ENCODE results near the gene HSPE1. TPM values are rescaled to one million over a fixed set of nuclear protein-coding genes. Genes with fewer than 3 reads are reported as not detected.
"Not testable (repeated sequence)": the region's sequence is repeated elsewhere in the genome, so short reads cannot be mapped to it uniquely, and the experiment has no call there.

The HSPE1 gene
- total RNA-seq, 2 experiments from 2014 or later = 485 to 487 TPM

DNA sequence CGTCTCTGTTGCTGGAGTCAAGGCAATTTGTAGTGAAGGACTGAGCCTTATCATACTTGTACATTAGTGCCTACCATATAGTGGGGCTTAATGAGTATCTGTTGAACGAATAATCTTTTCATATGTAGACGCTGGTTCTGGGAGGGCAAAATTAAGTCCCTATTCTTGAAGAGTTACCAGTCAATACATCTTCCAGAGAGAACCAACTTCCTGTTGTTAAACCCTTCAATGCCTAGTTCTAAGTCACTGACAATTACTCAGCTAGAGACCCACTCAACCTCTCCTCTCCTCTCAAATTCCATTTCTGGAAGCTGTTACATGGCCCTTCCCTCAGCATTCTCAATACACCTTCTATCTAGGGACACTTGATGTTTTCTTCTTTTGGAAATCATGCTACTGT is 14.6 kb downstream of the HSPE1 start:
- H3K4me3 Mint-ChIP-seq = peak overlapping the region; percentile 97
- no peak for DNase-seq
- peaks cover 18% of the 10 kb centered on the region for H3K36me3 Mint-ChIP-seq
- peaks cover 2% of the 10 kb centered on the region for H3K9me3 Mint-ChIP-seq
- H3K27ac Mint-ChIP-seq = peak overlapping the region; percentile 92
- no peaks in the 10 kb centered on the region for H3K27me3 Mint-ChIP-seq
- peaks cover 30% of the 10 kb centered on the region for H3K4me1 Mint-ChIP-seq

DNA sequence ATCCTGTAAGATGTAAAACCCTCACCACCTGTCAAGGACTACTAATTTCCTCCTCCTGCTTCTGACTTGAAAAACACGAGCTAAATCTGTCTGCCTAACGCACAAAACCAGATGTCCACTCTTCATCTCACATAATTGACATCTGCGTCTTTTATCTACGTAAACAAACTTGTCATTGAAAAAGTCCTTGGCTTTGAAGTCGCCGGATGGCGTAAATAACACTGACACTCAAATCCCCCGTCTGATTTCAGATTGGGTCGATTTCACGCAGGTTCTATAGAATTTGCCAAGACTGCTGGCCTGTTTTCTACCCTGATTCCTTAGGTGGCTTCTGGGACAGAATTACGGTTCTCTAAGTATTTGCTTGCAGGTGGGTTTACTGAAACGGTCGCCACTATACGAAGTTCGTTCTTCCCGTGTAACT is 15.1 kb downstream of the HSPE1 start:
- no peak for DNase-seq
- Mint-ChIP-seq H3K27me3 (no peaks in the 10 kb centered on the region), H3K4me3 (peak overlapping the region; percentile 97), H3K9me3 (peaks cover 2% of the 10 kb centered on the region), H3K4me1 (peaks cover 30% of the 10 kb centered on the region), H3K27ac (peak overlapping the region; percentile 92), H3K36me3 (peaks cover 24% of the 10 kb centered on the region)

DNA sequence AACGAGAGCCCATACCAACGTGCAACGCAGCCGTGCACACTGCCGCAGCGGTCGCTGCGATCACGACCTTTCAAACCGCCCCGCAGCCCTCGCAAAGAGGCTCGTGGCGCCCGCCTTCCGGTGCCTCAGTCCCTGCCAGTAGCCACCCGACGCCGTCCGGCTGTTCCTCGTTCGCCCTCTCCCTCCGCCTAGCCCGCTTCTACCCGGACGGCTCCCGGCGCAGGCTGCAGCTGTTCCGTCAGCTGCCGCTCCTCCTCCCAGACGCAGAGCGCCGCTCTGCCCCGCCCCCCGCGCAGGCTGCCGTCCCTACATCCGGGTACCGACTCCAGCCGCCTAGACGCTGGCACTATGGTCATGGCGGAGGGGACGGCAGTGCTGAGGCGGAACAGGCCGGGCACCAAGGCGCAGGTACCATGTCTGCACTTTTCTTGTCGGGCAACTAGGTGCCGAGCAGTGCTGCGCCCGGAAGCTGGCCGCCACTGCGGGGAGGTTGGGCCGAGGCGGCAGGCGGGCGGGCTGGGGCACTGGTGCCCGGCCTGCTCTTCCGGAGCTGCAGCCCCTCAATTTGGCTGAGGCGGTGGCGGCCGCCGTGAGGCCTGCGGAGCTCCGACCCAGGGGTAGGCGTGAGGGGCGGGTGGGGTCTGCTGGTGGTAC is 15.7 kb downstream of the HSPE1 start, which contains the start of gene MOB4:
MOB4 (plus strand) TSS at position 328 of the 654 bp plus-strand sequence; CDS start at position 349, 21 bp downstream.
- peak; percentile 96 for DNase-seq
- Mint-ChIP-seq H3K36me3 (peaks cover 28% of the 10 kb centered on the region), H3K9me3 (peaks cover 4% of the 10 kb centered on the region), H3K4me3 (peak within 1 kb of the TSS; percentile 97), H3K27ac (peak within 1 kb of the TSS; percentile 92), H3K4me1 (peaks cover 30% of the 10 kb centered on the region), H3K27me3 (no peaks in the 10 kb centered on the region)

DNA sequence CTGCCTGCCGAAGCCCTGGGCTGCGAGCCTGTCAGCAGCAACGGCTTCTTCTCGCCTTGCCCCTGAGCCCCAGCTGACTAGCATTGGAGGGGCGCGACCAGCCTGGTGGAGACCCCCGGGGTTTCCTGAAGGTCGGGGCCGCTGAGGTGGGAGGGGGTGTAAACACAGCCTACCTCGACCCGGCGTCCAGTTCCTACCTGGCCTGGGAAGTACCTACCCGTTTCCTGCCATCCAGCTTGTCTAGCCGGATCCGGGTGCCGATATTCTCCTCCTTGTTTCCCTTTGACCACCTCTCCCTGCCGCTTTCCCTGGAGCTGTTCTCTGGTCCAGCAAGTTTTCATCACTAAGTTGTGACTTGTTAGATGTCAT is 16.2 kb downstream of the HSPE1 start:
- DNase-seq = no peak
- Mint-ChIP-seq H3K27me3 (no peaks in the 10 kb centered on the region), H3K9me3 (peaks cover 8% of the 10 kb centered on the region), H3K4me1 (peaks cover 27% of the 10 kb centered on the region), H3K4me3 (peak overlapping the region; percentile 97), H3K27ac (peak overlapping the region; percentile 89), H3K36me3 (peaks cover 29% of the 10 kb centered on the region)

DNA sequence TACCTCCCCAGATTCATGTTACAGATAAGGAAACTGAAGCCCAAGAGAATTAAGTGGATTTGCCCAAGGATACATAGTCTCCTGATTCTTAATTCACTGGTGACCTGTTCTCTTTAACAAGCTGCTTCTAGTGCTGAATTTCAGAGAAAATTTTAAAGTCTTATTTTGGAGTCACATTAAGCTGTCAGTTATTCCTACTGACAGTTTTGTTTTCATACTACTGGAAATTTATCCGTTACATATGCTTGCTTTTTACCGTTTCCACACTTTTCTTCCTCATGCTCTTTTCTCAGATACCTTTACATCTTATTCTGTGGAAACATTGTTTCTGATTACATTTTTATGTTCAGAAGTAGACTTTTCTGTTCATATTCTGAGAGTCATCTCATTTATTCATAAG is 17.0 kb downstream of the HSPE1 start:
- Mint-ChIP-seq H3K27ac (peak overlapping the region; percentile 89), H3K4me1 (peaks cover 28% of the 10 kb centered on the region)
- DNase-seq = no peak

DNA sequence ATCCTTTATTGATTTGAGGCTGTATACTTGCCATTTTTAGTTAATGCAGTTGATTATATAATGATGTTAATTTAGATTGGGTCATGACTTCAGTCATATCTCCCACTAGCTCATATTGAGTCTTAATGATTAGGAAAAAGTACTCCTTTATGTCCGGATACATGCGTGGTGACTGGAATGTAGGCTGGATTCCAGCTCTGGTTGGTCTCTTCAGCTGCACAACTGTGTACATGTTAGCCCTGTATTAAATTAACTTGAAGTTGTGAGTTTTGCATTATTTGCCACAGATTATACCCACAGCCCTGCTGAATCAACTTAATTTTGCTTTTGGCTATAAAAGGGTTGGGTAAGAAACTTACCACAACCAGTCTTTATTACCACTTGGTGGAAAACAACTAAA is 38.2 kb downstream of the HSPE1 start:
- Mint-ChIP-seq H3K27me3 (no peaks in the 10 kb centered on the region), H3K9me3 (peaks cover 3% of the 10 kb centered on the region), H3K27ac (no peak overlapping the region), H3K36me3 (peaks cover 51% of the 10 kb centered on the region), H3K4me1 (peaks cover 28% of the 10 kb centered on the region), H3K4me3 (no peak overlapping the region)
- no peak for DNase-seq

More for the DNA sequence above, 17.0 kb downstream of the HSPE1 start:
- peaks cover 35% of the 10 kb centered on the region for H3K36me3 Mint-ChIP-seq
- H3K4me3 Mint-ChIP-seq = peak overlapping the region; percentile 97
- H3K27me3 Mint-ChIP-seq = no peaks in the 10 kb centered on the region
- H3K9me3 Mint-ChIP-seq = peaks cover 8% of the 10 kb centered on the region

DNA sequence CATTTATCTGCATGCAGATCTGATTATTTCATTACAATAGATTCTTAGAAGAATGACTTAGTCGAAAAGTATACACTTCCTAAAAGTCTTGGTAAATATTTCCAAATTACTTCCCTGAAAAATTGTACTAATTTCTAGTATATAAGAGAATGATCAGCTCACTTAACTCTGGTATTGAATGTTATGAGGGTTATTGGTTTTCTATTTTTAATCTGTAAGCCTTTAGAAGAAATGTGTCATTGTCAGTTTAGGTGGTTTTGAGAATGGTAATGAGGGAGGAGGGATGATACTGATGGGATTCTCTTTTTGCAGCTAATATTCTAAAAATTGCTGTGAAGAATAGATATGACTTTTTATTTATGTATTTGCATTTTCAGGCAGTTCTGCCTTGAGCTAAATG is 39.6 kb downstream of the HSPE1 start:
- peaks cover 40% of the 10 kb centered on the region for H3K36me3 Mint-ChIP-seq
- no peak overlapping the region for H3K4me3 Mint-ChIP-seq
- H3K27ac Mint-ChIP-seq = no peak overlapping the region
- H3K4me1 Mint-ChIP-seq = peaks cover 18% of the 10 kb centered on the region
- no peaks in the 10 kb centered on the region for H3K9me3 Mint-ChIP-seq
- H3K27me3 Mint-ChIP-seq = no peaks in the 10 kb centered on the region
- DNase-seq = no peak

DNA sequence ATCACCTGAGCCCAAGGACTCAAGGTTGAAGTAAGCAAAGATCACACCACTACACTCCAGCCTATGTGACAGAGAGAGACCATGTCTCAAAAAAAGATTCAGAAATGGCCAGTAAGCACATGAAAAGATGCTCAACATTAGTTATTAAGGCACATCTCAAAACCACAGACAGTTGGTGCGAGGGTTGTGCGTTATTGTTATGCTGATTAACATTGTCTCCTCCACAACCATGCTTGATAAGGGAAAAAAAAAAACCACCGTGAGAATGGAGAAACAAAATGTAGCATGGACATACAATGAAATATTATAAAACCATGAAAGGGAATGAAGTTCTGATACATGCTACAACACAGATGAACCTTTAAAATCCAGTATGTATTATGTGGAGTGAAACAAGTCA is 43.0 kb downstream of the HSPE1 start:
- Mint-ChIP-seq H3K9me3 (no peaks in the 10 kb centered on the region), H3K36me3 (peaks cover 32% of the 10 kb centered on the region)

DNA sequence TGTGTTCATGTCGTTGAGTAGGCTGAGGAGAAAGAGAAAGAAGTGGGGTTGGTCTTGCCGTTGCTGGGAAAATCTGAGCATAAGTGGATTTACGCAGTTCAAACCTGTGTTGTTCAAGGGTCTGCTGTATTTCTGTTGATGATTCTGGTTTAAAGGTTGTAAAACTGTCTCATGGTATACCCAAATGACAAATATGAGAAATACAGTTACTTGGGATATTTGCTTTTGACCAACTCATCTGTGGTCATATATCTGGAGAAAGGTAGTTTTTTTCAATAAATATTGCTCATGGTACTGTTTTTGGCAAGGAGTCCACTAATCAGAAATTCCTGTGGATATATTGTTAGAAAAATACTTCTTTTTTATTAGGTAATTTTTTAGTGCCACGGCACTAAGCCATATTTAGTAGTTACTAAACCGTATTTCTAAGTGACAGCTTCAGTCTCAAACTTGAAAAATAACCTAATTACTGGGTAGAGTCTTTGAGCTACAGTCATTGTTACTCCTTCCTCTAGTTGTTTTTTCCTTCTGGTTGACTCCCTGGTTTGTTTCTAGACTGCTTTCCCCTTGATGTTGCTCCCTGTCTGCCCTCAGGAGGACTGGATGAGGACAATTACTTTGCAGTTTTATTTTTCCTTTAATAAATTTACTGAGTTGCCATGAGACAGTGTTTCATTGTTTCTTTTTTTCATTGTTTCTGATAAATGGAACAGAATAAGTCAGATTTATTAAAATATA is 47.2 kb downstream of the HSPE1 start:
- Mint-ChIP-seq H3K9me3 (no peaks in the 10 kb centered on the region), H3K27me3 (no peaks in the 10 kb centered on the region), H3K36me3 (peaks cover 17% of the 10 kb centered on the region), H3K4me3 (no peak overlapping the region), H3K27ac (no peak overlapping the region), H3K4me1 (peaks cover 1% of the 10 kb centered on the region)
- no peak for DNase-seq

More for the DNA sequence above, 43.0 kb downstream of the HSPE1 start:
- DNase-seq = no peak
- H3K4me3 Mint-ChIP-seq = no peak overlapping the region
- H3K27me3 Mint-ChIP-seq = no peaks in the 10 kb centered on the region
- H3K4me1 Mint-ChIP-seq = peaks cover 16% of the 10 kb centered on the region
- H3K27ac Mint-ChIP-seq = no peak overlapping the region

DNA sequence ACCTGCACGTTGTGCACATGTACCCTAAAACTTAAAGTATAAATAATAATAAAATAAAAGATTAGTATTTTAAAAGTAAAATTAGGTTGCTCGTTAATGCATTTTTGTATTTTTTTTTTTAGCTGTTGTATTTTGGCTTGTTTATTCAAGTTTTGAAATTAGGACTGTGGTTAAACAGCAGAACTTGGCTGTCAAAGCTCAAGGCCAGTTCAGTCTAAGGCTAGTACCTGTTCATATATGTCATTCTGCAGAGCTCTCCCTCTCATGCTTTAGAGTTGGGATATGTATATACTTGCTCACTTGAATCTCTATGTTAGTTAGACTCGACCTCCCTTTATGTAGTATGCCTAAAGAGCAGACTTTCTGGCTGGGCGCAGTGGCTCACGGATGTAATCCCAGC is 48.4 kb downstream of the HSPE1 start:
- Mint-ChIP-seq H3K27ac (no peak overlapping the region), H3K9me3 (no peaks in the 10 kb centered on the region), H3K27me3 (no peaks in the 10 kb centered on the region), H3K36me3 (peaks cover 23% of the 10 kb centered on the region), H3K4me1 (peaks cover 1% of the 10 kb centered on the region), H3K4me3 (no peak overlapping the region)
- DNase-seq = no peak

DNA sequence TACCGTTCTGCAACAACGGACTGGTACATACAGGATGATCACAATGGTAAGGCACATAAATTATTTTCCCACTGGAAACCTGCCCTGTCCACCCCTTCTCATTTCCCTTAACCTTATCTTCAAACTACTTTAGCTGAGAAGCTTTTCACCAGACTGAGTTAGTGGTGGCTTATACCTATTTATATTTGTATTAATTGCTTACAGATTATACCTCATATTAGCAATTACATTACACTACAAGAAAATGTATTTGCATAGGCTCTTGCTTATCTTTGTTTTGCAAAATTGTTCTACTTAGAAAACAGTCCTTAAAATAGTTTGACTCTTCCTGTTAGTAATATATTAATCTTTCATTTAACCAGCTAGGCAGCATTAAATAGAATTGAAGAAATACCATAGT is 51.1 kb downstream of the HSPE1 start:
- H3K9me3 Mint-ChIP-seq, H3K4me3 Mint-ChIP-seq, DNase-seq, H3K27me3 Mint-ChIP-seq, H3K27ac Mint-ChIP-seq, H3K4me1 Mint-ChIP-seq: not testable (repeated sequence)
- H3K36me3 Mint-ChIP-seq = peaks cover 24% of the 10 kb centered on the region

Other genes starting within 250 kb of the HSPE1 start
- 100 to 1,000 TPM; 118 to 121 TPM for gene ANKRD44, start 189.6 kb upstream of the HSPE1 start, total RNA-seq
- gene SF3B1, start 65.4 kb upstream of the HSPE1 start, total RNA-seq = 100 to 1,000 TPM; 230 to 241 TPM
- 10 to 100 TPM; 18.9 to 19.5 TPM for gene COQ10B, start 46.8 kb upstream of the HSPE1 start, total RNA-seq
- gene HSPD1, start 539 bp upstream of the HSPE1 start, total RNA-seq = 1,000 to 10,000 TPM; 1,356 to 1,376 TPM
- 10 to 100 TPM; 19.8 to 21.7 TPM for gene MOB4, start 15.7 kb downstream of the HSPE1 start, total RNA-seq
- gene RFTN2, start 175.2 kb downstream of the HSPE1 start, total RNA-seq = not detected
- gene MARS2, start 205.0 kb downstream of the HSPE1 start, total RNA-seq = 10 to 100 TPM; 24.3 to 25.1 TPM